ENCODE results near the gene PDS5B. TPM values are rescaled to one million over a fixed set of nuclear protein-coding genes. Genes with fewer than 3 reads are reported as not detected.
A peak's percentile ranks its signal among the peaks of the same experiment; 100 is the strongest.

The PDS5B gene
- total and polyA plus RNA-seq, 2 experiments from 2014 or later, result 16.6 to 34.0 TPM

DNA sequence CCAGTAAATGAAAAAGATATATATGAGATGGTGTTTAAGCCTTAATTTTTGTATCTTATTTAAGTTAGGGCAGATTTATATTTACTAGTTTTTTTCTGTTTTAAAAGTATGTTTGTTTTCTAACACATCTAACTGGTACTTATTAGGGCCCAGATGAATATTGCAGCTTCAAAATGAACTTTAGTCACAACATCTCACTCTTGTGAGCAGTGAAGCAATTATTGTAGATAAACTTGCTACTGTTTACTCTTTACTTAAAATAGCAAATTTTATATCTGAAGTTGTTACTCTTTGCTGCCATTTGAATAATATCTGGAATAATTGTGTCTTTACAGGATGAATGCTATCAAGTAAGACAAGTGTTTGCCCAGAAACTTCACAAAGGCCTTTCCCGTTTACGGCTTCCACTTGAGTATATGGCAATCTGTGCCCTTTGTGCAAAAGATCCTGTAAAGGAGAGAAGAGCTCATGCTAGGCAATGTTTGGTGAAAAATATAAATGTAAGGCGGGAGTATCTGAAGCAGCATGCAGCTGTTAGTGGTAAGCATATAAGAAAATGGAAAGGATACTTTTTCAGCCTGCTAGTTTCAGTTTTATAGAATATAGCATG lies 166.8 kb downstream of the PDS5B start:
- Histone ChIP-seq H4K20me1 (ENCODE audit: insufficient read depth, poor library complexity, severe bottlenecking) (no peaks in the 10 kb centered on the region), H3K4me3 (no peak overlapping the region), H2AFZ (no peak overlapping the region), H3K36me3 (replicated peaks; ENCODE audit: insufficient read depth, low read depth) (no peaks in the 10 kb centered on the region), H3K27me3 (no peaks in the 10 kb centered on the region), H3K27ac (no peak overlapping the region), H3K9me3 (ENCODE audit: low read depth) (no peaks in the 10 kb centered on the region), H3K9me2 (replicated peaks; ENCODE audit: insufficient read depth) (no peaks in the 10 kb centered on the region), H3K4me2 (peak overlapping the region; percentile 8), H3K79me2 (no peaks in the 10 kb centered on the region), H3K4me1 (ENCODE audit: insufficient read depth) (peaks cover 3% of the 10 kb centered on the region)
- DNase-seq (ENCODE audit: low spot score), result no peak
- TF ChIP-seq EZH2 (IDR thresholded peaks at IDR 0.05; ENCODE audit: borderline replicate concordance), result no peak
- TF ChIP-seq, protein P1, sequence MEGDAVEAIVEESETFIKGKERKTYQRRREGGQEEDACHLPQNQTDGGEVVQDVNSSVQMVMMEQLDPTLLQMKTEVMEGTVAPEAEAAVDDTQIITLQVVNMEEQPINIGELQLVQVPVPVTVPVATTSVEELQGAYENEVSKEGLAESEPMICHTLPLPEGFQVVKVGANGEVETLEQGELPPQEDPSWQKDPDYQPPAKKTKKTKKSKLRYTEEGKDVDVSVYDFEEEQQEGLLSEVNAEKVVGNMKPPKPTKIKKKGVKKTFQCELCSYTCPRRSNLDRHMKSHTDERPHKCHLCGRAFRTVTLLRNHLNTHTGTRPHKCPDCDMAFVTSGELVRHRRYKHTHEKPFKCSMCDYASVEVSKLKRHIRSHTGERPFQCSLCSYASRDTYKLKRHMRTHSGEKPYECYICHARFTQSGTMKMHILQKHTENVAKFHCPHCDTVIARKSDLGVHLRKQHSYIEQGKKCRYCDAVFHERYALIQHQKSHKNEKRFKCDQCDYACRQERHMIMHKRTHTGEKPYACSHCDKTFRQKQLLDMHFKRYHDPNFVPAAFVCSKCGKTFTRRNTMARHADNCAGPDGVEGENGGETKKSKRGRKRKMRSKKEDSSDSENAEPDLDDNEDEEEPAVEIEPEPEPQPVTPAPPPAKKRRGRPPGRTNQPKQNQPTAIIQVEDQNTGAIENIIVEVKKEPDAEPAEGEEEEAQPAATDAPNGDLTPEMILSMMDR (IDR thresholded peaks at IDR 0.05; ENCODE audit: poor library complexity), result no peak
- no peak for TF ChIP-seq EZH2phosphoT487 (IDR thresholded peaks at IDR 0.05; ENCODE audit: low read depth, severe bottlenecking, unreplicated experiment)
- WGBS (ENCODE audit: low lambda C conversion rate, missing lambda C conversion rate), result 73% methylated on average over 3 of the region's 3 CpGs

DNA sequence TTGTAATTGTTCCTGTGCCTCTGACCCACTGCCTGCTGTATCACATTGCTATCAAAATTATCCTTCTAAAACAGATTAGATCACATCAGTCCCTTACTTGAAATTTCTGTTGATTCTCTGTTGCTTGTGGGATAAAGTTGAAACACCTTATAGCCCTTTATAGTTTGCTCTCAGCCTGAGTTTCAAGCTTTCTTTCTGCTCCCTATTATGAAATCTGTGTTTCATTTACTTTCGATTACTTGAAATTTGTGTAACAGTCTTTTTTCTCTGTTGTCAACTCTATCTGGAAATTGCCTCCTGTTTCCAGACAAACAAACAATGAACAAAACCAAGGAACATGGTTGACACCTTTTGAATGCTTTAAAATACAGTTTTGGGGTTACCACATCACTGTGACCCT lies 167.9 kb downstream of the PDS5B start:
- WGBS (ENCODE audit: low lambda C conversion rate, missing lambda C conversion rate), result 93% methylated on average over 1 of the region's 1 CpG
- no peaks in the 10 kb centered on the region for H3K36me3 ChIP-seq (replicated peaks; ENCODE audit: insufficient read depth, low read depth)
- H3K4me3 ChIP-seq, result no peak overlapping the region
- H3K9me3 ChIP-seq (ENCODE audit: low read depth), result no peaks in the 10 kb centered on the region
- no peaks in the 10 kb centered on the region for H4K20me1 ChIP-seq (ENCODE audit: insufficient read depth, poor library complexity, severe bottlenecking)
- TF ChIP-seq, protein P1 (IDR thresholded peaks at IDR 0.05; ENCODE audit: poor library complexity), result no peak
- no peak for TF ChIP-seq EZH2phosphoT487 (IDR thresholded peaks at IDR 0.05; ENCODE audit: low read depth, severe bottlenecking, unreplicated experiment)
- no peak for TF ChIP-seq EZH2 (IDR thresholded peaks at IDR 0.05; ENCODE audit: borderline replicate concordance)
- no peaks in the 10 kb centered on the region for H3K9me2 ChIP-seq (replicated peaks; ENCODE audit: insufficient read depth)
- H3K4me1 ChIP-seq (ENCODE audit: insufficient read depth), result peaks cover 3% of the 10 kb centered on the region
- H3K4me2 ChIP-seq, result no peak overlapping the region
- no peaks in the 10 kb centered on the region for H3K79me2 ChIP-seq
- H3K27me3 ChIP-seq, result no peaks in the 10 kb centered on the region
- H3K27ac ChIP-seq, result no peak overlapping the region
- no peak overlapping the region for H2AFZ ChIP-seq
- DNase-seq (ENCODE audit: low spot score), result no peak

DNA sequence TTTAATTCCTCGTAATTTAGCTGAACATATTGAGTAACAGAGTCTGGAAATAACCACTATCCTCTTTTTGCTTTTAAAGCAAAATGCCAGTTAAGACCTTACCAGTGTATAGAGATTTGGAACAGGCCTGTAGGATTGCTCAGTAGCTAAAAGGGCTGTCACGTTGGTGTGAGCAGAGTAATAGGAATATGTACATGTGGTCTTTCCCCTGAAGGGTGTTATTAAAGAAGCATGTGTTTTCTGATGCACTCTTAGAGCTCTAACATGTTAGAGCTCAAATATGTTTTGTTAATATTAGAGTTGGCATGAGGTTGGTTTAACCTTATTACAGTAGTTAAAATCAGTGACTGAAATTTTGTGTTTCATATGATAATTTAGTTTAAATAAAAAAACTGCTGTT lies 172.9 kb downstream of the PDS5B start:
- Histone ChIP-seq H3K4me2 (no peak overlapping the region), H3K36me3 (replicated peaks; ENCODE audit: insufficient read depth, low read depth) (peaks cover 9% of the 10 kb centered on the region), H3K4me3 (no peak overlapping the region), H3K4me1 (ENCODE audit: insufficient read depth) (no peaks in the 10 kb centered on the region), H3K79me2 (no peaks in the 10 kb centered on the region), H3K27me3 (no peaks in the 10 kb centered on the region), H3K9me3 (ENCODE audit: low read depth) (no peaks in the 10 kb centered on the region), H4K20me1 (ENCODE audit: insufficient read depth, poor library complexity, severe bottlenecking) (no peaks in the 10 kb centered on the region), H2AFZ (no peak overlapping the region), H3K27ac (no peak overlapping the region), H3K9me2 (replicated peaks; ENCODE audit: insufficient read depth) (no peaks in the 10 kb centered on the region)
- 86% methylated on average over 2 of the region's 2 CpGs for WGBS (ENCODE audit: low lambda C conversion rate, missing lambda C conversion rate)
- DNase-seq (ENCODE audit: low spot score), result no peak
- TF ChIP-seq EZH2 (IDR thresholded peaks at IDR 0.05; ENCODE audit: borderline replicate concordance), result no peak
- TF ChIP-seq, protein P1 (IDR thresholded peaks at IDR 0.05; ENCODE audit: poor library complexity), result no peak
- TF ChIP-seq EZH2phosphoT487 (IDR thresholded peaks at IDR 0.05; ENCODE audit: low read depth, severe bottlenecking, unreplicated experiment), result no peak
